ENCODE results near the gene NUTM2D.
"Not testable (repeated sequence)": the region's sequence is repeated elsewhere in the genome, so short reads cannot be mapped to it uniquely, and the experiment has no call there.

The NUTM2D gene

GRCh38 chr10:87355110-87355509, 2.4 kb upstream of the NUTM2D start:
- DNase-seq; intact Hi-C loops (cut with DNase I): not testable (repeated sequence)

- DNase-seq; intact Hi-C loops (cut with DNase I): not testable (repeated sequence)
Measured at GRCh38 chr10:87358159-87358558, 615 bp downstream of the NUTM2D start.

- intact Hi-C loops (cut with DNase I); DNase-seq: not testable (repeated sequence)
Measured at GRCh38 chr10:87369514-87370112, 12.1 kb downstream of the NUTM2D start.

GRCh38 chr10:87374091-87374490, 16.5 kb downstream of the NUTM2D start:
- intact Hi-C loops (cut with DNase I); DNase-seq: not testable (repeated sequence)

GRCh38 chr10:87379115-87379514, 21.6 kb downstream of the NUTM2D start:
- DNase-seq; intact Hi-C loops (cut with DNase I): not testable (repeated sequence)

GRCh38 chr10:87383149-87383857, 25.8 kb downstream of the NUTM2D start:
- intact Hi-C loops (cut with DNase I), result not testable (repeated sequence)

GRCh38 chr10:87384283-87384682, 26.7 kb downstream of the NUTM2D start:
- DNase-seq; intact Hi-C loops (cut with DNase I): not testable (repeated sequence)

More at GRCh38 chr10:87383149-87383857, 25.8 kb downstream of the NUTM2D start:
- DNase-seq, result not testable (repeated sequence)

- intact Hi-C loops (cut with DNase I); DNase-seq: not testable (repeated sequence)
Measured at GRCh38 chr10:87385762-87386360, 28.3 kb downstream of the NUTM2D start.

GRCh38 chr10:87391360-87391759, 33.8 kb downstream of the NUTM2D start:
- DNase-seq; intact Hi-C loops (cut with DNase I): not testable (repeated sequence)

GRCh38 chr10:87396206-87396605, 38.7 kb downstream of the NUTM2D start:
- intact Hi-C loops (cut with DNase I); DNase-seq: not testable (repeated sequence)

- intact Hi-C loops (cut with DNase I); DNase-seq: not testable (repeated sequence)
Measured at GRCh38 chr10:87398436-87398835, 40.9 kb downstream of the NUTM2D start.

GRCh38 chr10:87407516-87408467, 50.2 kb downstream of the NUTM2D start:
- peak in 23 of 42 donors; percentile 2 to 43 (median 13) for DNase-seq
- intact Hi-C loops (cut with DNase I), result not testable (repeated sequence)

- not testable (repeated sequence) for DNase-seq
Measured at GRCh38 chr10:87413921-87414320, 56.4 kb downstream of the NUTM2D start.

More at GRCh38 chr10:87413921-87414320, 56.4 kb downstream of the NUTM2D start:
- intact Hi-C loops (cut with DNase I), result not testable (repeated sequence)

Measured in head of caudate nucleus (tissue), 42 donors.